Endothelial cell of umbilical vein (primary cell): ENCODE results near the gene PLAC8L1. TPM values are rescaled to one million over a fixed set of nuclear protein-coding genes. Genes with fewer than 3 reads are reported as not detected.

Experiments used
- BruUV-seq: library from RNA; stranded (reverse); fragments of 400-500 nt; replicated peaks from 2 replicates; lab custom pipeline; 2021; lab: Mats Ljungman, UMichigan
- CTCF ChIA-PET: fragments of 300-600, 350-600 bp; sonication (Branson Sonifier 250); formaldehyde crosslinking; loops from one replicate; lab custom pipeline; 2021; ENCODE audit warnings: antibody characterized with exemption, inconsistent platforms; lab: Charles Lee
- POLR2A ChIA-PET: fragments of 300-600, 350-600 bp; sonication (Branson Sonifier 250); formaldehyde crosslinking; loops from one replicate; lab custom pipeline; 2021; ENCODE audit warnings: antibody characterized with exemption, inconsistent platforms; lab: Charles Lee
- DNase-seq: peaks from one replicate; pipeline ENCODE4 v3.0.0-alpha.2; 2011; ENCODE audit warnings: low read depth, low spot score
- FAIRE-seq: peaks from 2 replicates; lab custom pipeline; 2011; peaks lifted over from hg19 to GRCh38; lab: Jason Lieb, UNC
- H2AFZ ChIP-seq: 2 replicates; pipeline ENCODE4 v1.6.0; 2012; ENCODE audit warnings: low read depth, low read length, control low read depth, inconsistent platforms
- H3K27ac ChIP-seq: 2 replicates; pipeline ENCODE4 v1.5.1; 2011; ENCODE audit warnings: low read depth, mild to moderate bottlenecking, control low read depth, low read length, moderate library complexity; ENCODE audit not compliant: insufficient read depth
- H3K27me3 ChIP-seq, 2 experiments: 2 replicates each; pipeline versions ENCODE4 v1.6.0 to v1.6.1; 2011; ENCODE audit warnings: low read length in 2 of 2, mixed read lengths in 1 of 2; ENCODE audit not compliant: control insufficient read depth in 2 of 2, insufficient read depth in 2 of 2
- H3K36me3 ChIP-seq, 2 experiments: 2 replicates in 1 of 2; 3 replicates in 1 of 2; pipeline ENCODE4 v1.5.1; 2011; ENCODE audit warnings: low read length in 2 of 2, mild to moderate bottlenecking in 1 of 2, moderate library complexity in 1 of 2; ENCODE audit not compliant: control insufficient read depth in 2 of 2, insufficient read depth in 2 of 2; ENCODE audit errors: extremely low read depth in 1 of 2
- H3K4me1 ChIP-seq: 3 replicates; pipeline ENCODE4 v1.5.1; 2011; ENCODE audit warnings: mild to moderate bottlenecking, low read length; ENCODE audit not compliant: control insufficient read depth, insufficient read depth; ENCODE audit errors: extremely low read depth
- H3K4me2 ChIP-seq: 2 replicates; pipeline ENCODE4 v1.6.1; 2011; ENCODE audit warnings: low read length, control low read depth, mixed read lengths; ENCODE audit not compliant: insufficient read depth
- H3K4me3 ChIP-seq, 3 experiments: fragments of 200-600 bp in 1 of 3; sonication (generic), shearing (Covaris generic) in 1 of 3; replicated peaks in 1 of 3; 2 replicates each; pipeline ENCODE4 v1.5.1; 2011 to 2016; ENCODE audit warnings: control low read depth in 3 of 3, low read length in 3 of 3, mild to moderate bottlenecking in 2 of 3, inconsistent platforms in 1 of 3, low read depth in 1 of 3, moderate library complexity in 1 of 3; ENCODE audit not compliant: insufficient read depth in 1 of 3
- H3K79me2 ChIP-seq: 2 replicates; pipeline ENCODE4 v1.6.0; 2012; ENCODE audit warnings: low read length, inconsistent platforms; ENCODE audit not compliant: control insufficient read depth, insufficient read depth
- H3K9ac ChIP-seq: replicated peaks from 2 replicates; pipeline ENCODE3; 2011; ENCODE audit warnings: low read length, control low read depth; ENCODE audit not compliant: insufficient read depth; ENCODE audit errors: extremely low read depth
- H3K9me1 ChIP-seq: replicated peaks from 3 replicates; pipeline ENCODE4 v1.6.0; 2011; ENCODE audit warnings: mild to moderate bottlenecking, low read length; ENCODE audit not compliant: control insufficient read depth, insufficient read depth; ENCODE audit errors: extremely low read depth
- H3K9me3 ChIP-seq: replicated peaks from 2 replicates; pipeline ENCODE4 v1.5.1; 2012; ENCODE audit warnings: low read length, inconsistent platforms; ENCODE audit not compliant: control insufficient read depth, insufficient read depth
- H4K20me1 ChIP-seq: replicated peaks from 2 replicates; pipeline ENCODE3; 2011; ENCODE audit warnings: mild to moderate bottlenecking, low read length; ENCODE audit not compliant: control insufficient read depth, insufficient read depth; ENCODE audit errors: extremely low read depth
- CTCF ChIP-seq, 2 donors: IDR thresholded peaks; 1 replicate in 1 of 2; 2 replicates in 1 of 2; pipeline ENCODE4 v1.5.1; 2011; ENCODE audit warnings: low read length in 2 of 2, mild to moderate bottlenecking in 2 of 2, moderate library complexity in 2 of 2, control low read depth in 1 of 2, inconsistent platforms in 1 of 2, low read depth in 1 of 2; ENCODE audit not compliant: insufficient read depth in 1 of 2; ENCODE audit errors: extremely low read depth in 1 of 2
- EZH2 ChIP-seq: IDR thresholded peaks from 2 replicates; pipeline ENCODE4 v1.6.1; 2012; ENCODE audit warnings: borderline replicate concordance, low read depth, mild to moderate bottlenecking, moderate library complexity, low read length, inconsistent platforms; ENCODE audit not compliant: severe bottlenecking
- FOS ChIP-seq: IDR thresholded peaks from 2 replicates; pipeline ENCODE4 v1.6.1; 2011; ENCODE audit warnings: mild to moderate bottlenecking, low read length, moderate library complexity, borderline replicate concordance; ENCODE audit not compliant: insufficient read depth
- GATA2 ChIP-seq: IDR thresholded peaks from 2 replicates; pipeline ENCODE4 v1.7.0; 2011; ENCODE audit warnings: low read depth, mild to moderate bottlenecking, moderate library complexity, mixed read lengths, low read length; ENCODE audit not compliant: insufficient read length, insufficient read depth
- JUN ChIP-seq: IDR thresholded peaks from 2 replicates; pipeline ENCODE4 v1.6.1; 2011; ENCODE audit warnings: borderline replicate concordance, low read depth; ENCODE audit not compliant: insufficient read length, insufficient read depth
- MAX ChIP-seq: IDR thresholded peaks from 2 replicates; pipeline ENCODE4 v1.6.1; 2011; ENCODE audit not compliant: insufficient read depth, insufficient read length
- MYC ChIP-seq: IDR thresholded peaks from one replicate; pipeline ENCODE4 v1.6.1; 2011; ENCODE audit warnings: mild to moderate bottlenecking, low read depth, low read length
- POLR2A ChIP-seq: IDR thresholded peaks from 2 replicates; pipeline ENCODE4 v1.6.1; 2012; ENCODE audit warnings: low read depth, mild to moderate bottlenecking, control low read depth, low read length
- POLR2AphosphoS5 ChIP-seq: IDR thresholded peaks from 2 replicates; pipeline ENCODE4 v1.6.1; 2012; ENCODE audit warnings: low read depth, mild to moderate bottlenecking, control low read depth, low read length, moderate library complexity; ENCODE audit not compliant: insufficient read depth
- dilution Hi-C: fragments of 300-500 bp; cut with MboI; formaldehyde crosslinking; loops from one replicate; pipeline ENCODE4 v1.15.0; 2019; ENCODE audit warnings: low sequenced_read_pairs; ENCODE audit not compliant: extremely low pct_ligation_motif_present
- intact Hi-C: fragments of 100-400 bp; cut with micrococcal nuclease; formaldehyde crosslinking; loops from one replicate; pipeline ENCODE4 v1.10.0; 2022
- polyA plus RNA-seq, 4 experiments: library from polyadenylated mRNA; depleted of rRNA in 3 of 4; stranded (reverse) in 3 of 4; unstranded in 1 of 4; fragments of >200 nt; gene quantifications; 2 replicates each; pipeline versions ENCODE4 v1.2.1 to v1.2.3, GENCODE V29; 2011 to 2012; ENCODE audit warnings: missing spikeins in 1 of 4
- total RNA-seq: library from RNA; stranded (reverse); gene quantifications from 2 replicates; pipeline ENCODE4 v1.2.3, GENCODE V29; 2021

The PLAC8L1 gene
- total and polyA plus RNA-seq, 2 donors (not counting 3 experiments of a cell fraction or from before 2014, with no cell fraction given), result 0.80 to 0.99 TPM

- Histone ChIP-seq H3K4me3 (no peak overlapping the region), H3K9ac (no peak overlapping the region), H3K79me2 (no peaks in the 10 kb centered on the region), H3K4me1 (peaks cover 9% of the 10 kb centered on the region), H3K9me3 (no peaks in the 10 kb centered on the region), H2AFZ (no peak overlapping the region), H3K4me2 (no peak overlapping the region), H3K9me1 (no peaks in the 10 kb centered on the region), H3K27me3 (no peaks in the 10 kb centered on the region), H3K36me3 (no peaks in the 10 kb centered on the region), H3K27ac (no peak overlapping the region), H4K20me1 (no peaks in the 10 kb centered on the region)
- ChIA-PET POLR2A (no interaction called here), CTCF (interaction anchor here (0.8 to 2.8 kb wide), 14 partner anchors 8 to 1837 kb away, joined by 3 to 14 read pairs (median 4); no protein-coding TSS in a partner anchor)
- TF ChIP-seq GATA2 (no peak), MYC (no peak), JUN (no peak), CTCF (IDR thresholded peaks at IDR 0.05; ENCODE audit: extremely low read depth in 1 of 2, insufficient read depth in 1 of 2, low read depth in 1 of 2, low read length in 2 of 2) (no peak), FOS (no peak), MAX (no peak), POLR2A (no peak), EZH2 (no peak), POLR2AphosphoS5 (no peak)
- DNase-seq (no peak), FAIRE-seq (no peak)
- BruUV-seq, result no TSS peak
- dilution Hi-C loops (no loop called here), intact Hi-C loops (no loop called here)
Observed at GRCh38 chr5:146040527-146040926, 64.8 kb downstream of the PLAC8L1 start.
